Neural progenitor cell (in vitro differentiated cells): ENCODE results near the gene SH3GL3.

Experiments used
- EZH2 ChIP-seq: fragments of 200-600 bp; sonication (generic); IDR thresholded peaks from 2 replicates; pipeline ENCODE4 v1.6.1; 2017; ENCODE audit warnings: antibody characterized with exemption, mild to moderate bottlenecking, moderate library complexity
- TF ChIP-seq, protein P1 (sequence below): fragments of 200-600 bp; sonication (generic); IDR thresholded peaks from 2 replicates; pipeline ENCODE4 v1.5.1; 2017; ENCODE audit warnings: antibody characterized with exemption, mild to moderate bottlenecking

DNA sequence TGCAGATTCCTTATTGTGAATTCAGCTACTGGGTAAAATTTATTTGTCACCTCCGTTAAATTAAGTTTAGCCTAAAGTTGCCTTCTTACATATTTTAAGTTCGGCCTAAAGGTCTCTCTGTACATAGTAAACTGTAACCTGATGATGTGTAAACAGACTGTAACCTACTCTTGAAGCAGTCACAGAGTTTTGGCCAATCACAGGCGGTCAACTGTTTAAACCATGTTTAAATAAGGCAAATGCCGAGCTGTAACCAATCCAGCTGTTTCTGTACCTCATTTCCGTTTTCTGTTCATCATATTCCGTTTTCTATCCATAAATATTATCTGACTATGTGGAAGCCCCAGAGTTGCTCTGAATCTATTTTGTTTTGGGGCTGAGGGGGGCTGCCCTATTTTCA lies 204.4 kb downstream of the SH3GL3 start:
- TF ChIP-seq EZH2: no peak
- TF ChIP-seq, protein P1, sequence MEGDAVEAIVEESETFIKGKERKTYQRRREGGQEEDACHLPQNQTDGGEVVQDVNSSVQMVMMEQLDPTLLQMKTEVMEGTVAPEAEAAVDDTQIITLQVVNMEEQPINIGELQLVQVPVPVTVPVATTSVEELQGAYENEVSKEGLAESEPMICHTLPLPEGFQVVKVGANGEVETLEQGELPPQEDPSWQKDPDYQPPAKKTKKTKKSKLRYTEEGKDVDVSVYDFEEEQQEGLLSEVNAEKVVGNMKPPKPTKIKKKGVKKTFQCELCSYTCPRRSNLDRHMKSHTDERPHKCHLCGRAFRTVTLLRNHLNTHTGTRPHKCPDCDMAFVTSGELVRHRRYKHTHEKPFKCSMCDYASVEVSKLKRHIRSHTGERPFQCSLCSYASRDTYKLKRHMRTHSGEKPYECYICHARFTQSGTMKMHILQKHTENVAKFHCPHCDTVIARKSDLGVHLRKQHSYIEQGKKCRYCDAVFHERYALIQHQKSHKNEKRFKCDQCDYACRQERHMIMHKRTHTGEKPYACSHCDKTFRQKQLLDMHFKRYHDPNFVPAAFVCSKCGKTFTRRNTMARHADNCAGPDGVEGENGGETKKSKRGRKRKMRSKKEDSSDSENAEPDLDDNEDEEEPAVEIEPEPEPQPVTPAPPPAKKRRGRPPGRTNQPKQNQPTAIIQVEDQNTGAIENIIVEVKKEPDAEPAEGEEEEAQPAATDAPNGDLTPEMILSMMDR: no peak
